ENCODE measurements around the gene SMIM38.
"Not testable (repeated sequence)": the region's sequence is repeated elsewhere in the genome, so short reads cannot be mapped to it uniquely, and the experiment has no call there.

The SMIM38 gene

DNA sequence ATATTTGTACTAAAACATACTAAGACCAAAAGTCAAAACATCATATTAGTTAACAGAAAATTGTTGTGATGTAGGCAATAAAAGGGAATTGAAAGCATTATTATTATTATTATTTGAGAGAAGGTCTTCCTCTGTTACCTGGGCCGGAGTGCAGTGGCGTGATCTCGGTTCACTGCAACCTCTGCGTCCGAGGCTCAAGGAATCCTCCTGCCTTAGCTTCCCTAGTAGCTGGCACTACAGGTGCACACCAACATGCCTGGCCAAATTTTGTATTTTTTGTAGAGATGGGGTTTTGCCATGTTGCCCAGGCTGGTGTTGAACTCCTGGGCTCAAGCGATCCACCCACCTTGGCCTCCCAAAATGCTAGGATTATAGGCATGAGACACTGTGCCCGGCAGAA lies 15.6 kb upstream of the SMIM38 start:
- DNase-seq (ENCODE audit: low read depth) = not testable (repeated sequence)

GRCh38 chr11:69140635-69141034 lies 15.1 kb upstream of the SMIM38 start:
- no peak for DNase-seq (ENCODE audit: low read depth)

DNA sequence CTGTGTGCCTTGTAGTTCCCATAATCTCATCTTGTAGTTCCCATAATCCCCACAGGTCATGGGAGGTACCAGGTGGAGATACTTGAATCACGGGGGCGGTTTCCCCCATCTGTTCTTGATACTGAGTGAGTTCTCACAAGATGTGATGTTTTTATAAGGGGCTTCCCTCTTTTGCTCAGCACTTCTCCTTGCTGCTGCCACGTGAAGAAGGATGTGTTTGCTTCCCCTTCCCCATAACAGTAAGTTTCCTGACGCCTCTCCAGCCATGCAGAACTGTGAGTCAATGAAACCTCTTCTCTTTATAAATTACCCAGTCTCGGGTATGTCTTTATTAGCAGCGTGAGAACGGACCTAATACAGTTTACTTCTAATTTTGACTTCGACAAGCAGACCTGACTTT lies 14.0 kb upstream of the SMIM38 start:
- no peak for DNase-seq (ENCODE audit: low read depth)

DNA sequence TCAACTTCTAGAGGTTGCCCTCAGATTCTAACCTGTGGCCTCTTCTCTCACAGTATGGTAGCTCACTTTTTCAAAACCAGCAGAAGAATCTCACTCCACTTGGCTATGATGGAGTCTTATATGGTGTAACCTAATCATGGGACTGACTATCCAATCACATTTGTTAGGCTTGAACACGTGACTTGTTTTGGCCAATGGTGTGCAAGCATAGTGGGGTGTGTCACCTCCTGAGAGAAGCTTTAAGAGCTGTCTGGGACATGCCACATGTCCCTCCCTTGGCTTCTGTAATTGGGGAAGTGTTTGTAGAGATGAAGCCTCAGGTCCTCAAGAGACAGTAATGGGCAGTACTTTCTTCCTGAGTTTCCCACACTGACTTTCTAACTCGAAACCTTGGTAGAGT lies 12.8 kb upstream of the SMIM38 start:
- no peak for DNase-seq (ENCODE audit: low read depth)

GRCh38 chr11:69144316-69145049 lies 11.3 kb upstream of the SMIM38 start:
- no peak for DNase-seq (ENCODE audit: low read depth)

DNA sequence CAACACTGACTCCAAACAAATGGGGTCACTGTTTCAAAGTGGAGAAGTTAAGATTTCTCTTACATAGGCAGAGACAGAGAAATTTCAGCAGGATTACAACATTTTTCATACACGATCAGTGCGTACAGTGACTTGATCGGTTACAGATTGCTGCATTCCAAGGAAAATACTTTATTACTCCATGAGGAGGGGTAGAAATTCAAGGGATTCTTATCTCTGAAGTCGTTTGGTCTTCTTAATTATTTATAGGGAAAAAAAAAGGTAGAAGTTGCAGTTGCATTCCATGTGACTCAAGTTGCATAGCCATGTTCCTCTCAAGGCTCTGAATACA lies 10.7 kb upstream of the SMIM38 start:
- no peak for DNase-seq (ENCODE audit: low read depth)

DNA sequence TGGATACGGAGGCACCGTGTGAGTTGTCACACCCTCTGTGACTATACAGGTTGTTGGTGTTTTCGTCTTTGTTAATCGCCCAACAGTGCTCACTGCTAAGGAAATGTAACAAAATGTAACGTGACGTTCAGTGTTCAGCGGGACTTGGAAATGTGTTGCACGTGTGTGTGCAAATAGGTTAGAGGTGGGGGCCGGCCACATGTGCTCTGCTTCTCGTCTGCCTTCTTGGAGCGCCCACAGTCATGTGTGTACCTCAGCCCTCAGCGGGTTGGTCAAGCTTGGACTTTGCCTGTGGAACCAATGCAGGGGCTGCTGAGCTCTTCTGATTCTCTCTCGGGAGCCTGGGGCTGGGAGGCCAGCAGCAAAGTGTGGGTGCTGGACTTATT lies 7.4 kb upstream of the SMIM38 start:
- DNase-seq (ENCODE audit: low read depth) = no peak

- DNase-seq (ENCODE audit: low read depth) = no peak
These were observed 6.9 kb upstream of the SMIM38 start for GRCh38 chr11:69148806-69149205.

GRCh38 chr11:69149338-69150045 lies 6.2 kb upstream of the SMIM38 start:
- not testable (repeated sequence) for DNase-seq (ENCODE audit: low read depth)

- no peak for DNase-seq (ENCODE audit: low read depth)
These were observed 5.6 kb upstream of the SMIM38 start for GRCh38 chr11:69150175-69150574.

DNA sequence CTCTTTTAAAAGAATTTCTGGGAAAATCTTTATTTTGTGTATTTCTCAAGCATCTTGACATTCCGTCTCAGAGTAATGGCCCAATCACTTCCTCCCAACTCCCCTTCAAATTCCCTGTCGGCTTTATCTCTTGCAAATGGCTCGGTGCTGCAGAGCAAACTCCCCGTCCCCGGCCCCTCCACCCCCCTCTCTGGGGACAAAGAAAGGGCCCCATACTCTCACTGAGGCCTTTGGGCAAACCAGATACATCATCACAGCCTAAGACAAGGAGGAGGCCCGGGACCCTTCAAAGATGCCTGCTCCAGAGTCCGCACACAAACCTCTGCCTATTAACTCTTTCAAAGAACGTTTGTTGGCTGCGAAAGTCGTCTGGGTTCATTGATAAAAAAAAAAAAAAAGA lies 3.9 kb upstream of the SMIM38 start:
- DNase-seq (ENCODE audit: low read depth) = no peak

GRCh38 chr11:69152733-69153421 lies 2.9 kb upstream of the SMIM38 start:
- no peak for DNase-seq (ENCODE audit: low read depth)

GRCh38 chr11:69153661-69154060 lies 2.1 kb upstream of the SMIM38 start:
- no peak for DNase-seq (ENCODE audit: low read depth)

GRCh38 chr11:69154211-69154913 lies 1.4 kb upstream of the SMIM38 start:
- no peak for DNase-seq (ENCODE audit: low read depth)

GRCh38 chr11:69154938-69155301 lies 815 bp upstream of the SMIM38 start:
- DNase-seq (ENCODE audit: low read depth) = no peak

DNA sequence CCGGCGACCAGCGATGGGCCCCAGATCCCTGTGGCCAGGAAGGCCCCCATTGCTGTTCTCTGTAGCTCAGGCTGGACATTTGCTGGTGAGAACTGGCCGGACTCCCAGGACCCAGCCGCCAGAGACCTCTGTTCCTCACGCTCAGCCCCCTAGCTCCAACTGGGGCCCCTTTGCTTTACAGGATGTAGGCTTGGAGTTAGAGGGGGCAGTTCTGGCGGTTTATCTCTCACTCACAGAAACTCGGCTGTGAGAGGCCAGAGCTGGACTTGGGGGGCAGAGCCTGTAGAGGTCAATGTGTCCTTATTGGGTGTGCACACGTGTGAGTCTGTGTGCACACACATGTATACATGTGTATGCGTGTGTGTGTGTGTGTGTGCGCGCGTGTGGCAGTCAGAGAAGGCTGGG lies 502 bp downstream of the SMIM38 start:
- DNase-seq (ENCODE audit: low read depth) = no peak

DNA sequence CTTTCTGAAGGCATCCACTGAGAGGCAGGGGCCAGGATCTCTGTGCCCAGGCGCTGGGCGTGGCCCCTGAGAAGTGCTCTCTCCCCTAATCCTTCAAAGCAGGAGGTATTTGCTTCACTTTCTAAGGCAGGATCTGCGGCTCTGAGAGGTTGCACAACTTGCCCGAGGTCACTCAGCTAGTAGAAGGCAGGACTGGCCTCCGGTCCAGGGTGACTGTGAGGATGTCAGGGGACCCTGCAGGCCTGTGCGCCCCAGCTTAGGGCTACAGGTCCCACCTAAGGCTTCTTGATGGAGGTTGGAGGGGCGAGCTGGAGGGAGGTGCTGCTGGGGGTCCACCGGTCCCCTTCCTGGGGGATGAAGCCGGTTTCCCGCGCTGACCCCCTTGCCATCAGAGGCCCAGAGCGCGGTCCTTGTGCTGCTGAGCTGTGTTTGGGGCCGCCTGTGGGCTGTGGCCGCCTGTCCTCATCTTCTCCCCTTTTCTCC lies 979 bp downstream of the SMIM38 start:
- DNase-seq (ENCODE audit: low read depth) = no peak

GRCh38 chr11:69157156-69157821 lies 1.6 kb downstream of the SMIM38 start:
- no peak for DNase-seq (ENCODE audit: low read depth)

DNA sequence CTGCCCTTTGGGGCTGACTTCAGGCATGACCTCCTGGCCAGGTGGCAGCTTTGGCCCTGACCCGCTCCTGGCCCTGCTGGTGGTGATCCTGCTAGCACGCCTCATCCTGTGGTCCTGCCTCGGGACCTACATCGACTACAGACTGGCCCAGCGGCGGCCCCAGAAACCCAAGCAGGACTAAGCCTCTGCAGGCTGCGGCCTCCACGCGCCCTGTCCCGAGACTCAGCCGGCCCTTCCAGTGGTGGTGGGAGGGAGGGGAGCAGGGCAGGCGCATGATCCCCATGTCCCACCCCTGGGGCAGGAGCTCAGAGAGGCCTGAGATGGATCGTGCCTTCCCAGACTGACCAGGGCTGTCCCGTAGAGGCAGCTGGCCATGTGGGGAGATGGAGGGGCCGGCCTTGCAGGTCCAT lies 2.1 kb downstream of the SMIM38 start:
- no peak for DNase-seq (ENCODE audit: low read depth)

GRCh38 chr11:69158301-69159149 lies 2.8 kb downstream of the SMIM38 start:
- no peak for DNase-seq (ENCODE audit: low read depth)

Measured in stimulated activated CD8-positive, alpha-beta memory T cell treated with anti-CD3 and anti-CD28 coated beads, Interleukin-7, amount 100 ng/mL, for 24 hours (primary cell).